ENCODE measurements around the gene BHLHE23.

The BHLHE23 gene

DNA sequence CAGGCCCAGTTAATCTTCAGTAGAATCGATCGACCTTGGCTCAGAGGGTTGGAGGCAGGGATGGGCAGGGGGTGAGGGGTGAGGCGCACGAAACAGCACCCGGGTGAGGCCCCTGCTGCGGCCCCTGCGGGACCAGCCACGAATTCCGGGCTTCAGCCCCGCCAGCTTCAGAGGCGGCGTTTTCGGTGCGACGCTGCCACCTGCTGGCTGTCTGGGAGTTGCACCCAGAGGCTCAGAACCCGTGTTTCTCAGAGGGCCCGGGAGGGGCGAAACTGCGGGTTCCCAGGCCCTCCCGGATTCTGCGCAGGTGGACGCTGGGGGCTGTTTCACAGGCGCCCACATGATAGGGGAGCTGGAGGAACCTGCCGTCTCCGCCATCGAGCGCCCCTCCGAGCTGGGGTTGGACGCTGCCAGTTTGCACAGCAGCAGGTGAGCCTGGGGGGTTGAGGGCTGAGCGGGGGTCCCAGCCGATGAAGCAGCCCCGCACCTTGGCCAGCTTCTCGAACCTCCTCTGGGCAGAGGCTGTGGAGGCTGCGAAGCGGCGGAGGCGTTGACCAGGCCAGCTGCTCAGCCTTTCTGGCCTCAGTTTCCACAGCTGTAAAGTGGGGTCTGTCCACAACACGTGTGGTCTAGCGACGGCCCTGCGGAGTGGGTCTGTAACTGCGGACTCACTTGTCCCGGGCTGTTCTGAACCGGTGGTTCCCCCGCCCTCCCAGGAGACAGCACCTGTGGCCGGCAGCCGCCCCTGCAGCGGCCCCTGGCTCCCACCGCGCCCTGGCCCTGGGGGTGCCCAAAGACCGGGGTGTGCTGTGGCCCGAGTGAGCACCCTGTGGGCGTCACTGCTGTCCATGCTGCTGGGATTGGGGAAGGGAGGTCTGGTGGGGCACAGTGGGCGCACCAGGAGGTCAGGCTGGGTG lies 2.5 kb upstream of the BHLHE23 start:
- peak; percentile 59 to 76 for DNase-seq (ENCODE audit: low read depth in 2 of 2)

DNA sequence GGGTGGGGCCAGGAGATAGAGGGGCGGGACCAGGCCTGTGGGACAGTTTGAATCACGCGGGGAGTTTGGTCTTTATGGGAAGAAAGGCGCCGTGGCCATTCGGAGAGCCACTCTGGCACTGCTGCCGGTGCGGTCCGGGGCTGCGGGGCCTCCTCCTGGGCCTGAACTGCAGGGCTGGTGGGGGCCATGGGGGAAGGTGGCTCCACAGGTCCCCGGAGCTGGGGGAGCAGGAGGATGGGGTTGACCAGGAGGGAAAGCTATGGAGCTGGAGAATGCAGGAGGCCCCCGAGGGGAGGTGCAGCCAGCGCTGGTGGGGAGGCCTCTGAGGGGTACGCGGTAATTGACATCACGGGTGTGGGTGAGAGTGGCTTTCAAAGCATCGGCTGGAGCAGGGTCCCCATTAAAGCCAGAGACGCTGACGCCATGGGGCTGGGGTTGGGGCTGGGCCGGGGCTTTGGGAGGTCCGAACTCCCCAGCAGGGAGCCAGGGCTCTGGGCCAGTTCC lies 1.8 kb upstream of the BHLHE23 start:
- no peak for DNase-seq (ENCODE audit: low read depth in 2 of 2)

DNA sequence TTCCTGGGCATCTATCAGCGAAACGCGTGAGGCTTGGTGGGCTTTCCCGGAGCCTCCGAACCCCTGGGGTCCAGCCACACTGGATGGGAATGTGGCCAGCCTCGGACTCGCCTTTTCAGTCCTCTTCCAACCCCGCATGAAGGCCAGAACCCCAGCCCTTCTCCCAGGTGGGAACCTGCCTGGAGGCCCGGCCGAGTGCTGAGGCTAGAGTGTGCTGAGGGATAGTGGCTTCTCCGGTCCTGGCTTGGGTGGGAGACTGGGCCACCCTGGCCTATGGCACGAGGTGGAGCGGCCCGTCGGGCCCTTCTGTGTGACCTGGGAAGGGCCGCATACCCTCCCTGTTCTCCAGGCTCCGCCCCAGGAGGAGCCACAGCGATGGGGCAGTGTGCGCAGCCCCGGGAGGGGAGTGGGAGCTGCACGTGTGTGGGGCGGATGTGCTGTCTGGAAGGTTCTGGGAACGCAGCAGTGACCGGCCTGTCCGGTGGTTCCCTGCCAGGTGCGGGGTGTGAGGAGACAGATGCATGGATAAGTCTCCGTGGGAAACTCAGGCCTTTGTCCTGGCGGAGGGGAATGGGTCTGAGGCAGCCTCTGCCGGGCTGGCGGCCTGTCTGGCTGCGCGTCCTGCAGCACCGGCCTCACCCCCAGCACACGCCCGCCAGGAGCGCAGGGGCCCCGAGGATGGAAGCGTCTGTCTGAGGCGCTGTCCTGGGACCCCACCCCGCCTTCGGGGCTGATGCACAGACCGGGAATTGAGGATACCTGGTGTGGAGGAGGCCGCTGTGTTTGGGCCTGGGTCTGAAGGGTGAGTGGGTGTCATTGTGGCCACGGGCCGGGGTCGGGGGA lies 1.1 kb upstream of the BHLHE23 start:
- DNase-seq (ENCODE audit: low read depth in 2 of 2), result no peak

DNA sequence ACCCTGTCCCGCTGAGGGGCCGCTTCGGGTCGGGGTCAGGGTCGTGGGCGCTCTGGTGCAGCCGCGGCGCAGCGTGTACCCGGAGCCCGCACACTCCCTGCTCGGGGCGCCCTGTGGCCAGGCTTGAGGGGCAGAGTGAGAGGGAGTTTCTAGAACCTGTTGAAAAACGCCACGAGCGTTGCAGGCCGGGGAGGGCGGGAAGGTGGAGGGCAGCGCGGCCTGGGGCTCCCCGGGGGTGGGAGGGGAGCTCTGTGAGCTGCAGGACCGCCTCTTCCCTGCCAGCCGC lies 539 bp upstream of the BHLHE23 start:
- DNase-seq (ENCODE audit: low read depth in 2 of 2), result no peak

DNA sequence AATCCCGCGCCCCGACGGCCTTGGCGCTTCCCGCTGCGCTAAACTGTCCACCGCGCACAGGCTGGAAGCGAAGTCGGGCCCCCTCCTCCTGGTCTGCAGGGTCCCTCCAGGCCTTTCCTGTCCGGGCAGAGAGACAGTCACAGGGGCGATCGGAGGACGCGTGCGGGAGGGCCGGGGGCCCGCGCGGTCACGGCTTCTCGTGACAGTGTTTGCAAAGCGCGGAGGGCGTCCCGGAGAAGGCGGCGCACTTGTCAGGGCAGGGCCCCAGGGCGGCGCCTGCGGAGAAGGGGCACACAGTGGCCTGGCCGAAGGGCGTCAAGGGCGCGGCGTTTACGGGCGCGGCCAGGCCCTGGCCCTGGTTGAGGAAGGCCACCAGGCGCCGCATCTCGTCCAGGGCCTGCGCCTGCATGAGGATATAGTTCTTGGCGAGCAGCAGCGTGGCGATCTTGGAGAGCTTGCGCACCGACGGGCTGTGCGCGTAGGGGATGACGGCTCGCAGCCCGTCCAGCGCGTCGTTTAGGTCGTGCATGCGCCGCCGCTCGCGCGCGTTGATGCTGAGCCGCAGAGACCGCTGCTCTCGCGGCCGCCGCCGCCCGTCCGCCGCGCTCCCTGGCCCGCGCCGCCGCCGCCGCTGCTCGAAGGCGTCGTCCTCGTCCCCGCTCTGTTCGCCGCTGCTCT lies 763 bp downstream of the BHLHE23 start:
- DNase-seq (ENCODE audit: low read depth in 2 of 2), result no peak

DNA sequence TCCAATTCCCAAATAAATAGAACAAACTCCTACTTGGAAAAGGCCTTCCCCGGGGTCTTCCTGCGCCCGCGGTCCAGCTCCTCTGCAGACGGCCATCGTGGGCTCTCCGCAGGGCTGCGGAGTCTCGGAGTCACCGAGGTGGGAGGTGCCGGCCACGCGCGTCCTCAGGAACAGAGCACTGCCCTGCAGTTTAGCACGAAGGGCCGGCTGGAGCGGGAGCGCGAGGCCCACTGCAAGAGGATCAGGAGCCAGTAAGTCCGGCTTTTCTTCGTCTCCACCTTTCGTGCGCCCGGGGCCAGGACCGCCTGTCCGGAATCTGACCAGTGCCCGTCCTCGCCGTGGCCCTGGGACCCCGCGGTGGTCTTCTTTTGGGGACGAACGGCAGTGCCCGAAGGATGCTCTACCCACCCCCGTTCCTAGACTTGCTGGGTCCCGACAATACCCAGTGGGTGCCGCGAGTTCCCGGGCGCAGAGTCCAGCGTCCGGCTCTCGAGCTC lies 1.4 kb downstream of the BHLHE23 start:
- no peak for DNase-seq (ENCODE audit: low read depth in 2 of 2)

DNA sequence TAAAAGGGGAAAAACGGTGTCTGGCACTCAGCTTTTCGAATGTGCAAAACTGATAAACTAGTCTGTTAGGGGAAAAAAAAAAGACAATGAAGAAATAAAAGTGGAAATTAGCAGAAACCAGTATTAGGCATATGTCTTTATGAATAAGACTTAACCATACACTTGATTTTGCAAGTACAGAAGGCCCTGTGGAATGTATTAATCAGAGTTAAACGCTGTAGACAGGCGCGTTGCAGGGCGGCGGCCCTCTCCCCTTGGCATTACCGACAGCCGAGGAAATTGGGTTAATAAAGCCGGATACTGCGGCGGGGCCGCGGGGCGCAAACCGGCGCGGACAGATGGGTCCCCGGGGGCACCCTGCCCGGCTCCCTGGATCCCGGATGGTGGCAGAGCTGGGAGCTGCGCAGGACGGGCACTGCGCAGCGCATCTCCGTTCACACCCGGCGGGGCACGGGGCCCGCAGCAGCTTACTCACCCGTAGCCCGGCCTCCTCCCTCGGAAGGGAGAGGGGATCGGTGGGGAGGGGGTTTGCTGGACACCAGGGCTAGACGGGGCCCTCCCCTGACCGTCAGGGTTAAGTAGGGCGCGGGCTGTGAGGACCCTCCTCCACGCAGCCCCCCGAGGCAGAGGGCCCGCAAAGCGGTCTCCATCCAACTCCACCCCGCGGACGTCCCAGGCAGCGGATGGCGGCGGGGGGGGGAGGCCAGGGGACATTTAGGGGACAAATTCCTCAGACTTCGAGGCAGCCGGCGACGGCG lies 2.0 kb downstream of the BHLHE23 start:
- DNase-seq (ENCODE audit: low read depth in 2 of 2), result no peak

DNA sequence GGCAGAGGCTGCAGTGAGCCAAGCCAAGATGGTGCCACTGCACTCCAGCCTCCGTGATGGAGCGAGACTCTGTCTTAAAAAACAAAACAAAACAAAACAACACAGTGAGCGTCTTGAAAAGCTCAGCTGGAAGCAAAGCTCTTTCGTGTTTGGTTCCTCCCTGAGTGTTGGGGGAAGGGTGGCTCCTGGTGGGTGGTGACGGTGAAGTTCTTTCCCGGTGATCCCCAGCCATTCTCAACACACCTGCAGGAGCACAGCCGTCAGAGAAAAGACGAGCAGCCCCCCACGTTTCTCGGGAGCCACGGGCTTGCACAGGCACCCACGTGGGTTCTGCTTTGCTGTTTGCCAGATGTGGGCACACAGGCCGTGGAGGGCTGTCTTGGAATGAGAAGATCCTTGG lies 3.2 kb downstream of the BHLHE23 start:
- no peak for DNase-seq (ENCODE audit: low read depth in 2 of 2)

DNA sequence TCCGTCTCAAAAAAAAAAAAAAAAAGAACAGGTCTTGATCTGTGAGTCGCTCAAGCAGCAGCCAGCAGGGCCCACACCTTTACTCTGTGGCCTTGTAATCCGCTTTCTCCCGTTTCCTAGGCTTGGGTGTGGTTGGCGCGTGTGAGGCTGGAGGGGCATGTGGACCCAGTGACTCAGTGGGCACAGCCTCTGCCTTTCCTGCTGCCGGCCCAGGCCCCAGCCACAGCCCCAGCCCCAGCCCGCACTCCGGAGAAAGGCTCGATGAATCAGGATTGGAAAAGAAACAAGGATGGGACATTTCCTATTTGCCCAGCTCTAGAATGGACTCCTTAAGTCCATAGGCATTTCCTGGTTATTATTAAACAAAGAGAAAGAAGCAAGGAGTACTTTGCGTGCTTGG lies 4.3 kb downstream of the BHLHE23 start:
- no peak for DNase-seq (ENCODE audit: low read depth in 2 of 2)

DNA sequence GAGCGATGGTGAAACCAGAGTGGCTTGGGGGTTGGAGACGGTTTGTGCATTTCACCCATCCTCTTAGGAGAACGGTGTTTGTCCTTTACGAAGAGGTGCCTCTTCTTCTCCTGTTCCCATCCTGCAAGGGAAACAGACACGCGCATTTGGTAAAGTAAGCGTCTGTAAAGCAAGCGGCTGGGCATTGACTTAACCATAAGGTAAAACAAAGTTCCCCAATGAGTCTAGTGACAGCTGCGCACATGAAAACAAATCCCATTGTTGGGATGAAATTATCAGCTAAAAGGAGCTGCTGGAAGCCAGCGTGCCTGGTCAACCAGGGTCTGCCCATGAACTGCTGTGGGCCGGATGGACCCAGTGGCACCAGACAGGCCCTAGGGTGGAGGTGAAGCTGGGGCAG lies 5.8 kb downstream of the BHLHE23 start:
- DNase-seq (ENCODE audit: low read depth in 2 of 2), result no peak

DNA sequence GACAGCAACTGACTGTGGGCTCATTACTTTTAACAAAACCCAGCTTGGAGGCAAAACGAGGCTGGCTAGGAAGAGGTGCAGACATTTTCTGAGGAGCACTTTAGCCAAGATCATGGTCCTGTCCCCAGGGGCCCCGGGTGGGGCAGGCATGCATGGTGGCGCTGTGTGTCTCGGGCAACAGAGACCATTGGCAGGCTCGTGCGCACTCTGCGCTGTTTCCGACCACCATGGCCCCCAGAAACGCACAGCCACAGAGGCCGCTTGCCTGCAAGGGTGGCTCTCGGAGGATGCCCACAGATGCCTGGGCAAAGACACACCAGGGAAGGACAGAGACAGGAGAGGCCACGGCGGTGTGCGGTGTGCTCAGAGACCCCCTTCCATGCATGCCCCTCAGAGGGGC lies 6.7 kb downstream of the BHLHE23 start:
- no peak for DNase-seq (ENCODE audit: low read depth in 2 of 2)

DNA sequence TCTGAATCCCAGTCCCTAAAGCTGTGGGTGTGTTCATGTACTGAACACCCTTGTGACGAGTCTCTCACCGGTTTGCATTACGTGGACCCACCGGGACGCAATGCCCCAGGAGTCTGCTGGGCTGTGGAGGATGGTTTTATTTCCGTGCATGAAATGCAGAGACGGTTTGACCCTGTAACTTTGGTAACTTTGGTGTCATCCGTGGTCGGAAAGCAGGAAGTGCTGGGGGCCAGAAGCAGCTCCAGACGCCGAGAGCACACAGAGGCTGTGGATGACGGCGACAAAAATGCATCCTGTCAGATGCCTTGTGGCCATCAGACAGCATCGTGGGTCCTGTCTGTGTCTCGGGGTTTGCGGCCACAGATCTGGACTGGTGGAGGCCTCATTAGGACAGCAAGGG lies 7.2 kb downstream of the BHLHE23 start:
- no peak for DNase-seq (ENCODE audit: low read depth in 2 of 2)

DNA sequence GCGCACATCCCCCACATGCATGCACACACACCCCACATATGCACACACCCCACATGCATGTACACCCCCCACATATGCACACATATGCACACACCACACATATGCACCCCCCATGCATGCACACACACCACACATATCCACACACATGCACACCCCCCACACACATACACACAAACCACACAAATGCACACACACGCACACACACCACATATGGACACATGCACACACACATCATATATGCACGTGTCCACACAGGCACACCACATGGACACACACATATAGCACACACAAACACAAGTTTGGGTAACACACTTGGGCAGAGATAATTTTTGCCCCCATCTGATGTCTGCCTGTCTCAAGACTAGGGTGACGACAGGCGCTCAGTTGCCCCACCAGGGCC lies 8.3 kb downstream of the BHLHE23 start:
- no peak for DNase-seq (ENCODE audit: low read depth in 2 of 2)

DNA sequence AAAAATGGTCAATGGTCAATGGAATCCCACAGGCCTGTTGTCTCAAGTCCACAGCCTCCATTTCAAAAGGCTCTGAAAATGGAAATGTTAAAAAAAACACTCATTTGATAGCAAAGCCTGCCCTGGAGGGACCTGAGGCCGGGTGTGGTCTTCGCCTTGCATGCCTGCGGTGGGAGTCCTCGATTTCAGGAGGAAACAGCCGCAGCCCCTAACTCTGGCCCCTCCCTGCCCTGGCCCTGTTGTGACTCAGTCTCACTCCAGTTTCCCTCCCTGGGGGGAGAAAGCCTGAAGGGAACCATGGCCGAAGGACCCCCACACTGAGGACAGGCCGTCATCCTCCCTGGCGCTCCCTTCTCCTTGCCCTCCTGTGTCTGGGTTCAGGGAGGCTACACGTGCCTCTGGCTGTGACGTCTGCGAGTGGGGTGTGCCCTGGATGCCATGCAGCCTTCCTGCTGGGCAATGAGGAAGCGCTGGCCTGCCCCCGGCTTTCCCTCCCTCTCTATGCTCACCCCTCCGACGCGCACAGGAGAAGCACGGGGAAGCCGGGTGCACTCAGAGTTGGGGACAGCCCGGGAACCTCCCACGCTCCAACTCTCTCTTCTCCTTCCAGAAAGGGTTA lies 9.2 kb downstream of the BHLHE23 start:
- no peak for DNase-seq (ENCODE audit: low read depth in 2 of 2)

DNA sequence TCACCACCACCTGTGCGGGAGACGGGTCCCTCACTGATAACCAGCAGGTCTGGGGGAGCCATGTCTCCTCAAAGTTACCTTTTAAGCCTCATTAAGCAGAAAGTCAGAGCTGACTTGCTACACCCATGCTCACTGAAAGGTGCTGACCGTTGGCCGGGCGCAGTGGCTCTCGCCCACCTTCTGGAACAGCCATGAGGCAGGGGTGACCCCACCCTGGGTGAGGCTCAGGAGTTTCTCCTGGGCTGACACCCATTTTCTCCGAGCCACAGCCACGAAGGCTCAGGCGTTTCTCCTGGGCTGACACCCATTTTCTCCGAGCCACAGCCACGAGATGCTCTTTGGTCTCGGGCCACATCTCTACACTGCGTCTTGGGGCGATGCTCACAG lies 10.2 kb downstream of the BHLHE23 start:
- DNase-seq (ENCODE audit: low read depth in 2 of 2), result no peak

DNA sequence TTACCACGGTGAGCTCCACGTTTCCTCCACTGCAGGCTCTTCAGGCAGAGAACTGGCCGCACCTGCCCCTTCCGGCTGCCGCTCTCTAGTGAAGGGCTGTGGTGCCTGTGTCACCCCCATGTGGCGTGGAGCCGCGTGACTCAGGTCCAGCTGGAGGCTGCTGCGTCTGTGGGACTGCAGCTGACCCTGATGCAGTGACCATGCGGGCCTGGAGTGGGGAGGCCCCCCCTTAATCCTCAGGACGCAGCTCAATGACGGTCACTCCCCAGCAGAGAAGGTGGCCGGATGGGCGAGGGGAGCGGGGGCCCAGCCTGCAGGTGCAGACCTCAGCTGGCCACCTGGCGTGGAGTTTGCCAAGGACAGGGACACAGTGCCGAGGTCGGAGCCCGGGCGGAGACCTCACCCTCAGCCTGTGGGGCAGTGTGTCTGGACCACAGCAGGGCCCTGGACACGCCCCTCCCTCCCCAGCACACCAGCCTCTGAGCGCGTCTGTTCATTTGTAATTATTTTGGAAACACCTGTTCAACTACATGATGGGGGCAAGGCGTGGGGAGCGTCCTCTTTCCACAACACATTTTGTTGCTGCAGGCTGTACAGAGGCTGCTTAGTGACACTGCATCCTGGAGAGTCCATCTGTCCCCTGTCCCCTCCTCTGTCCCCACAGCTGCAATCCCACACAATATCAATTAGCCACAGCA lies 10.7 kb downstream of the BHLHE23 start:
- no peak for DNase-seq (ENCODE audit: low read depth in 2 of 2)

DNA sequence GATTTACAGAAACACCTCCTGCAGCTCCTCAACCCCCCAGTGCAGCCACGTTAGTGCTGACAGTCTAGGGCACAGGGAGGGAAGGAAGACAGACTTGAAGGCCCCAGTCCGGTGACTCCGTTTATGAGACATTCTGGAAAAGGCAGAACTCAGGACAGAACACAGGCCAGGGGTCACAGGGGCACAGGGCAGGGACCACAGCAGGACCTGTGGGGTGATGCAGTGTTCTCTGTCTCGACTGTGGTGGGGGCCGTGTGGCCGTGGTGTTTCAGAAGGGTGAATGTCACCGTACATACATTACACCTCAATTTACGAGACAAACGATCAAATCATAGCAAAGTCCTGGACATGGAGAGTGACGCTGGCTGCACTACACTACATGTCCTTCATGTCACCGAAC lies 11.3 kb downstream of the BHLHE23 start:
- DNase-seq (ENCODE audit: low read depth in 2 of 2), result no peak

DNA sequence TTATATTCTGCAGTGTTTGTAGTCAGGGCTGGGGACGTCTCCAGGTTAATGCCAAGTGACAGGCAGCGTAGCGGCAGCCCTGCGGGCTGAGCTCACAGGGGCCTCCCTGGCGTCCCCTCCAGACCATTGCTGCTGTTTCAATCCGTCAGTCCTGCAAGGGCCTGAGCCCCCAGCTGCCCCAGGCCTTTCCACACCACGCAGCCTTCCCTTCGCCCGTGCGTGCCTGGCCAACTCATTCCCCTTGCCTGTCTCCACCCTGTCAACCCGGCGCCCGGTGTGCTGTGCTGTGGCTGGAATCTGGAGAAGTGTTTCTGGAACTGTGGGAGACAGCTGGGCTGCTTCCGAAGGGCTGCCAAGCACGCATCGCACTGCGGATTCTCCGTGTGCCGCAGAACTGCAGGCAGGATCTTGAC lies 11.9 kb downstream of the BHLHE23 start:
- DNase-seq (ENCODE audit: low read depth in 2 of 2), result no peak

DNA sequence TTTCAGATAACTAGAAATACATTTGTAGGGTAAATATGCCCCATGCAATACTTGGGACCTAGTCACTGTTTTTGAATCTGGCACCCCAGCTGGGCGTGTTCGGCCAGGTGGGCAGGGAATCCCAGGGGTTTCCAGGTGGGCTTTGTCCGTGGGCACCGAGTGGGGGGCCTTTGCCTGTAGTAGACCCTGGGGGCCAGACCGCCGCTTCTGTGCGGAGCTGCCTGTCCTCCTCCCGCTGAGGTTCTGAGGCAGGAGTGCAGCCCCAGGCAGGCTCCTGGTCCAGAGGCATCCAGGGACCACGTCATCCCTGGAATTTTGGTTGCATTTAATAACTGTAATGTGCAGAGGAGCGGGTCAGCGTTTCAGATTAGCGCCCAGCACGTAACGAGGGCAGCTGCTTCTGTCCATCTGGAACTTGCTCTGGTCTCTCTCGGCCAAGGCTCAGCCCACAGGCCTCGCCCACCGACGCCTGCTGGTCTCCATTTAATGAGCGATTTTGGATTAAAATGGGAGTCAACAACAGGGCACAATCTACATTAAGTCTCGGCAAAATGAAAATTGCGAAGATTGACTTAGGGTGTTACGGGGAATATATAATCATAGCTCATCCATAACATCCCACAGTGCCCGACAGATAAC lies 12.8 kb downstream of the BHLHE23 start:
- DNase-seq (ENCODE audit: low read depth in 2 of 2), result no peak

DNA sequence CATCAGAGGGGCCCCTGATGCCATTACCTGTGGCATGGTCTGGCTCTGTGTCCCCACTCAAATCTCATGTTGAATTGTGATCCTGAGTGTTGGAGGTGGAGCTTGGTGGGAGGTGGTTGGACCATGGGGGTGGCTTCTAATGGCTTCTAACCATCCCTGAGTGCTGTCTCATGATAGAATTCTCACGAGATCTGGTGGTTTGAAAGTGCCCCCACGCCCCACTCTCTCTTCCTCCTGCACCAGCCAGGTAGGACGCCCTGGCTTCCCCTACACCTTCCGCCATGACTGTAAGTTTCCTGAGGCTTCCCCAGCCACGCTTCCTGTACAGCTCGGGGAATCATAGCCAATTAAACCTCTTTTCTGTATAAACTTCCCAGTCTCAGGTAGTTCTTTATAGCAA lies 14.9 kb downstream of the BHLHE23 start:
- no peak for DNase-seq (ENCODE audit: low read depth in 2 of 2)
